A549 (cell line): ENCODE results near the gene RPL9. TPM values are rescaled to one million over a fixed set of nuclear protein-coding genes. Genes with fewer than 3 reads are reported as not detected.
A peak's percentile ranks its signal among the peaks of the same experiment; 100 is the strongest.

Experiments used
- ATAC-seq, 2 experiments: fragments of 200-7000 bp in 1 of 2; fragments of >200 bp in 1 of 2; cut with Nextera tagmentation in 1 of 2; cut with Tn5 transposase in 1 of 2; 3 replicates each; pipeline versions ENCODE4 v1.8.0 to v1.9.1; 2018 to 2020; ENCODE audit warnings: mild to moderate bottlenecking in 1 of 2, moderate library complexity in 1 of 2
- CTCF ChIA-PET: fragments of 300-600 bp; sonication (Branson Sonifier 250); formaldehyde crosslinking; extraction: SDS; loops from one replicate; lab custom pipeline; 2021; ENCODE audit warnings: antibody characterized with exemption, inconsistent platforms; lab: Yijun Ruan, JAX
- POLR2A ChIA-PET: fragments of 350-600 bp; formaldehyde crosslinking; extraction: SDS; loops from one replicate; lab custom pipeline; 2021; ENCODE audit warnings: antibody characterized with exemption, inconsistent platforms; lab: Yijun Ruan, JAX
- DNase-seq, 2 experiments: peaks; one replicate each; pipeline versions ENCODE4 v3.0.0 to v3.0.0-alpha.2; 2011 to 2016; ENCODE audit warnings: low read depth in 1 of 2, low spot score in 1 of 2
- FAIRE-seq: peaks from 2 replicates; lab custom pipeline; 2011; peaks lifted over from hg19 to GRCh38; lab: Jason Lieb, UNC
- H3K27ac ChIP-seq, 2 experiments: fragments of >200 bp; sonication (Bioruptor Twin); formaldehyde crosslinking; 3 replicates each; pipeline ENCODE4 v1.5.1; 2016 to 2017
- H3K4me1 ChIP-seq: fragments of >200 bp; sonication (Bioruptor Twin); formaldehyde crosslinking; 3 replicates; pipeline ENCODE4 v1.6.1; 2016
- H3K4me2 ChIP-seq: fragments of >200 bp; sonication (Bioruptor Twin); formaldehyde crosslinking; 3 replicates; pipeline ENCODE4 v1.6.1; 2016
- H3K4me3 ChIP-seq: fragments of >200 bp; sonication (Bioruptor Twin); formaldehyde crosslinking; 3 replicates; pipeline ENCODE4 v1.5.1; 2016
- H3K9me3 ChIP-seq: fragments of >200 bp; sonication (Bioruptor Twin); formaldehyde crosslinking; 3 replicates; pipeline ENCODE4 v1.6.1; 2016
- GATA3 ChIP-seq: IDR thresholded peaks from 2 replicates; pipeline ENCODE4 v1.6.1; 2012; ENCODE audit warnings: borderline replicate concordance
- HOXA7 ChIP-seq: fragments of 250-450 bp; sonication (Bioruptor Pico); IDR thresholded peaks from 2 replicates; pipeline ENCODE4 v1.5.0; 2020; ENCODE audit warnings: mild to moderate bottlenecking, moderate library complexity
- SMC3 ChIP-seq: fragments of >200 bp; sonication (Bioruptor Twin); formaldehyde crosslinking; IDR thresholded peaks from 3 replicates; pipeline ENCODE4 v1.6.1; 2018; ENCODE audit warnings: inconsistent platforms
- TP53 ChIP-seq: fragments of 250-450 bp; sonication (Bioruptor Pico); IDR thresholded peaks from 2 replicates; pipeline ENCODE4 v1.5.0; 2021; ENCODE audit warnings: mild to moderate bottlenecking, moderate library complexity
- USF2 ChIP-seq: fragments of 450-650 bp; IDR thresholded peaks from 2 replicates; pipeline ENCODE4 v1.6.1; 2014; ENCODE audit warnings: antibody characterized with exemption
- ZNF302 ChIP-seq: fragments of 250-450 bp; sonication (Bioruptor Pico); IDR thresholded peaks from 2 replicates; pipeline ENCODE4 v1.9.0; 2021; ENCODE audit warnings: inconsistent platforms, mild to moderate bottlenecking, moderate library complexity
- WGBS: methylation state at CpG from one replicate; pipeline ENCODE4 v1.1.6; 2017; ENCODE audit errors: missing lambda C conversion rate; 5-methylcytosine and 5-hydroxymethylcytosine counted together
- polyA plus RNA-seq, 4 experiments: library from polyadenylated mRNA; depleted of rRNA in 3 of 4; stranded (reverse); fragments of >200 nt; fragmentation: RNase III in 1 of 4; extraction: RNeasy Plus Mini Kit Qiagen cat#74134 plus additional on column Dnase treatment in 1 of 4; gene quantifications; 2 replicates in 3 of 4; 3 replicates in 1 of 4; pipeline ENCODE4 v1.2.3, GENCODE V29; 2011 to 2017
- TF ChIP-seq, protein P1 (sequence below): IDR thresholded peaks from 2 replicates; pipeline ENCODE4 v1.6.1; 2012
- TF ChIP-seq, protein P2 (sequence below): IDR thresholded peaks from 2 replicates; pipeline ENCODE4 v1.6.1; 2012
- TF ChIP-seq, protein P3 (sequence below): fragments of 250-450 bp; sonication (Bioruptor Pico); IDR thresholded peaks from 2 replicates; pipeline ENCODE4 v1.5.0; 2021; ENCODE audit warnings: mild to moderate bottlenecking, moderate library complexity, borderline replicate concordance

RPL9 gene
- polyA plus RNA-seq, 2 of the 4 experiments (the other 2 are of a cell fraction), result 786 to 1,263 TPM

DNA sequence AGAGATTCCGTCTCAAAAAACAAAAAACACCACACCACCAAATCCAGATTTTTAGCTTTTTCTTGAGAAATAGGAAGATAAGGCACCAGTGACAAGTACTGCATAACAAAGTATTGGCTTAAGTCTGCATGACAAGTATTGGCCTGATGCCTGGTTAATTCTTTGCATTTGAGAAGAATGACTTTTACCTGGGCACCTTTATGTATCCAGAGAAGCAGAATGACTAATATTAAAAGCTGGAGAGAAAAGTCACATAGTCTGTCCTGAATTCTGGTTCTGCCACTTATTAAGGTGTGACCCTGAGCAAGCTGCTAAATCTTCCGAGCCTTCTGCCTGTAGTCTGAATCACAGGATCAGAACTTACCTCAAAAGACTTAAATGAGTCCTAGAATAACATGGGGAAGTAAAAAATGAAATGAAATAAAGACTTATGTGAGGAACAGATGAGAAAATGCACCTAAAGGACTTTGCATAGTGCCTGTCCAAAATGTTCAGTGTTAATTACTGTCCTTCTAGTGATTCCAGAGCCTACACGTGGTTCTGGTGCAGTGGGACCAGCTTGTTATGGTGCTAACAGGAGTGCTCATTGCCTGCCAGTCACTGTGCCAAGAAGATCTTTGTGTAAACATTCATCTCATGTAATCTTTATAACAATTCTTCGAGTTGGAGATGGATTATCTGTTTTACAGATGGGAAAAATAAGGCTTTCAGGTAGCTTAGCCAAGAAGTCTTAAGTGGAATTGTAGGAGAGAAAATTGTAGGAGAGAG lies 36.9 kb upstream of the RPL9 start:
- peak in 1 of 2 experiments; percentile 55 for DNase-seq
- peak overlapping the region; percentile 59 to 71 for H3K27ac ChIP-seq
- H3K4me1 ChIP-seq, result peaks cover 49% of the 10 kb centered on the region
- ChIA-PET POLR2A (interaction anchor here (1.0 kb wide), 1 partner anchor 32 kb away, joined by 5 read pairs; the partner anchor contains the start of gene UGDH), CTCF (interaction anchor here (0.7 to 2.9 kb wide), 3 partner anchors 10 to 299 kb away, joined by 3 to 12 read pairs (median 4); no protein-coding TSS in a partner anchor)
- H3K9me3 ChIP-seq, result no peaks in the 10 kb centered on the region
- H3K4me2 ChIP-seq, result peak overlapping the region; percentile 20; the same call in 2 of the 3 replicates
- TF ChIP-seq HOXA7 (CRISPR knock-in tag) (no peak), SMC3 (no peak), TP53 (0 out of 2 replicates have a peak, but pooled peaks have one; percentile 54)
- TF ChIP-seq, protein P1, sequence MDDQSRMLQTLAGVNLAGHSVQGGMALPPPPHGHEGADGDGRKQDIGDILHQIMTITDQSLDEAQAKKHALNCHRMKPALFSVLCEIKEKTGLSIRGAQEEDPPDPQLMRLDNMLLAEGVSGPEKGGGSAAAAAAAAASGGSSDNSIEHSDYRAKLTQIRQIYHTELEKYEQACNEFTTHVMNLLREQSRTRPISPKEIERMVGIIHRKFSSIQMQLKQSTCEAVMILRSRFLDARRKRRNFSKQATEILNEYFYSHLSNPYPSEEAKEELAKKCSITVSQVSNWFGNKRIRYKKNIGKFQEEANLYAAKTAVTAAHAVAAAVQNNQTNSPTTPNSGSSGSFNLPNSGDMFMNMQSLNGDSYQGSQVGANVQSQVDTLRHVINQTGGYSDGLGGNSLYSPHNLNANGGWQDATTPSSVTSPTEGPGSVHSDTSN, result no peak
- TF ChIP-seq, protein P2, sequence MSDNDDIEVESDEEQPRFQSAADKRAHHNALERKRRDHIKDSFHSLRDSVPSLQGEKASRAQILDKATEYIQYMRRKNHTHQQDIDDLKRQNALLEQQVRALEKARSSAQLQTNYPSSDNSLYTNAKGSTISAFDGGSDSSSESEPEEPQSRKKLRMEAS, result 0 out of 2 replicates have a peak, but pooled peaks have one; percentile 47
- TF ChIP-seq, protein P3, sequence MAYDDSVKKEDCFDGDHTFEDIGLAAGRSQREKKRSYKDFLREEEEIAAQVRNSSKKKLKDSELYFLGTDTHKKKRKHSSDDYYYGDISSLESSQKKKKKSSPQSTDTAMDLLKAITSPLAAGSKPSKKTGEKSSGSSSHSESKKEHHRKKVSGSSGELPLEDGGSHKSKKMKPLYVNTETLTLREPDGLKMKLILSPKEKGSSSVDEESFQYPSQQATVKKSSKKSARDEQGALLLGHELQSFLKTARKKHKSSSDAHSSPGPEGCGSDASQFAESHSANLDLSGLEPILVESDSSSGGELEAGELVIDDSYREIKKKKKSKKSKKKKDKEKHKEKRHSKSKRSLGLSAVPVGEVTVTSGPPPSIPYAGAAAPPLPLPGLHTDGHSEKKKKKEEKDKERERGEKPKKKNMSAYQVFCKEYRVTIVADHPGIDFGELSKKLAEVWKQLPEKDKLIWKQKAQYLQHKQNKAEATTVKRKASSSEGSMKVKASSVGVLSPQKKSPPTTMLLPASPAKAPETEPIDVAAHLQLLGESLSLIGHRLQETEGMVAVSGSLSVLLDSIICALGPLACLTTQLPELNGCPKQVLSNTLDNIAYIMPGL (CRISPR knock-in tag), result no peak
- no peak overlapping the region for H3K4me3 ChIP-seq
- FAIRE-seq, result no peak
- WGBS, result 34% methylated on average over 4 of the region's 4 CpGs
- peak; percentile 58 to 81 for ATAC-seq

GRCh38 chr4:39494354-39494753 lies 35.6 kb upstream of the RPL9 start:
- no peak for TF ChIP-seq ZNF302
- POLR2A ChIA-PET, result no interaction called here
- no peak overlapping the region for H3K4me3 ChIP-seq
- no peaks in the 10 kb centered on the region for H3K9me3 ChIP-seq
- no peak for DNase-seq
- ATAC-seq, result peak in 1 of 2 experiments; percentile 23; a peak in 3 of 6 replicates
- no peak overlapping the region for H3K27ac ChIP-seq
- peaks cover 39% of the 10 kb centered on the region for H3K4me1 ChIP-seq
- no peak for FAIRE-seq
- H3K4me2 ChIP-seq, result no peak overlapping the region
- CTCF ChIA-PET, result interaction anchor here (1.2 kb wide), 1 partner anchor 25 kb away, joined by 3 read pairs; no protein-coding TSS in a partner anchor
- 94% methylated on average over 1 of the region's 1 CpG for WGBS

- Histone ChIP-seq H3K4me1 (no peaks in the 10 kb centered on the region; the same call in 2 of the 3 replicates), H3K9me3 (peaks cover 2% of the 10 kb centered on the region; the same call in 1 of the 3 replicates), H3K4me3 (no peak overlapping the region), H3K27ac (no peak overlapping the region), H3K4me2 (no peak overlapping the region)
- WGBS, result 84% methylated on average over 2 of the region's 2 CpGs
- ChIA-PET POLR2A (no interaction called here), CTCF (interaction anchor here (1.0 to 1.8 kb wide), 2 partner anchors 21 to 30 kb away, joined by 3 to 7 read pairs; no protein-coding TSS in a partner anchor)
- FAIRE-seq, result no peak
- DNase-seq, result no peak
- TF ChIP-seq, protein P2, result no peak
- ATAC-seq, result 0 out of 6 replicates have a peak, but pooled peaks of 1 of the 2 experiments have one; percentile 39
These were observed 31.6 kb upstream of the RPL9 start for GRCh38 chr4:39490322-39490721.

GRCh38 chr4:39486221-39486804 lies 27.6 kb upstream of the RPL9 start:
- ATAC-seq (no peak), DNase-seq (no peak), FAIRE-seq (no peak)
- Histone ChIP-seq H3K4me1 (no peaks in the 10 kb centered on the region), H3K4me2 (no peak overlapping the region), H3K9me3 (peaks cover 11% of the 10 kb centered on the region; the same call in 1 of the 3 replicates), H3K27ac (no peak overlapping the region), H3K4me3 (no peak overlapping the region)
- ChIA-PET CTCF (interaction anchor here (1.9 kb wide), 1 partner anchor 17 kb away, joined by 8 read pairs; no protein-coding TSS in a partner anchor), POLR2A (no interaction called here)
- TF ChIP-seq GATA3, result no peak
- TF ChIP-seq USF2, result no peak
- TF ChIP-seq, protein P1, result no peak
- 77% methylated on average over 10 of the region's 10 CpGs for WGBS
